Measurements from ENCODE around the gene LRRC8A.
A peak's percentile ranks its signal among the peaks of the same experiment; 100 is the strongest.

The LRRC8A gene

GRCh38 chr9:128882677-128883603 lies 1.0 kb downstream of the LRRC8A start:
- TF ChIP-seq CTCF (IDR thresholded peaks at IDR 0.05; ENCODE audit: control insufficient read depth, extremely low read depth, insufficient read depth): no peak
- H3K4me3 ChIP-seq (ENCODE audit: low read depth, low read length): peak overlapping the region; percentile 97
- DNase-seq (ENCODE audit: low read depth): no peak

DNA sequence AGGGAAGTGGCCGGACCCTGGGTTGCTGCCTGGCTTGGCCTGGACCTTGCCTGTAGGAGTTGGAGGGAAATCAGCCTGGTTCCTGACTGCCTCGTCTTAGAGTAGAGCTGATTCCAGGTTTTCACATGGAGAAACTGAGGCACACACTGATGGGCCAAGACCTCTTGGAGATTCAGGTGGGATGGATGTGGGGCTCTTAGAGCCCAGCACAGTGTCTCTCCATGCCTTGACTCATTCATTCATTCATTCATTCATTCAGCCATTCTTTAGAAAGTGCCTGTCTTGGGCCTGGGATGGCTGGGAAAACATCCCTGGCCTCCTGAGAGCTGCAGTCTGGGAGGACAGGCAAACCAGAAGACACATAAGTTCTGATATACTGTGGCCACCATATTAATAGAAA lies 2.2 kb downstream of the LRRC8A start:
- H3K4me3 ChIP-seq (ENCODE audit: low read depth, low read length): no peak overlapping the region
- DNase-seq (ENCODE audit: low read depth): no peak
- TF ChIP-seq CTCF (IDR thresholded peaks at IDR 0.05; ENCODE audit: control insufficient read depth, extremely low read depth, insufficient read depth): no peak

DNA sequence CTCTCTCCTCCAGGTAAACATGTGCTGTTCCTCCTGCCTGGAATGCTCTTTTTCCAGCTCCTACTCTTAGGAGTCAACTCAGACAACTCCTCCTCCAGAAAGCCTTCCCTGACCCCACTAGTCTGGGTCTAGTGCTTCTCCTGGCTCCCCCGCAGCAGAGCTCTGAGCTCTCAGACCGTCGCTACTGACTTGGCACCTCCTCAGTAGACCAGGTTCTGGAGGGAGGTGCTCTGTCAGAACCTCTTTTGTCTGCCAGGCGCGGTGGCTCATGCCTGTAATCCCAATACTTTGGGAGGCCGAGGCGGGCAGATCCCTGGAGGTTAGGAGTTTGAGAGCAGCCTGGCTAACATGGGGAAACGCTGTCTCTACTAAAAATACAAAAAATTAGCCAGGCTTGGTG lies 3.4 kb downstream of the LRRC8A start:
- no peak for TF ChIP-seq CTCF (IDR thresholded peaks at IDR 0.05; ENCODE audit: control insufficient read depth, extremely low read depth, insufficient read depth)
- DNase-seq (ENCODE audit: low read depth): no peak
- no peak overlapping the region for H3K4me3 ChIP-seq (ENCODE audit: low read depth, low read length)

GRCh38 chr9:128885798-128886197 lies 3.9 kb downstream of the LRRC8A start:
- DNase-seq (ENCODE audit: low read depth): no peak
- TF ChIP-seq CTCF (IDR thresholded peaks at IDR 0.05; ENCODE audit: control insufficient read depth, extremely low read depth, insufficient read depth): no peak
- no peak overlapping the region for H3K4me3 ChIP-seq (ENCODE audit: low read depth, low read length)

- TF ChIP-seq CTCF (IDR thresholded peaks at IDR 0.05; ENCODE audit: control insufficient read depth, extremely low read depth, insufficient read depth): no peak
- H3K4me3 ChIP-seq (ENCODE audit: low read depth, low read length): no peak overlapping the region
- no peak for DNase-seq (ENCODE audit: low read depth)
Observed at GRCh38 chr9:128886211-128886891, 4.4 kb downstream of the LRRC8A start.

- H3K4me3 ChIP-seq (ENCODE audit: low read depth, low read length): no peak overlapping the region
- no peak for DNase-seq (ENCODE audit: low read depth)
- no peak for TF ChIP-seq CTCF (IDR thresholded peaks at IDR 0.05; ENCODE audit: control insufficient read depth, extremely low read depth, insufficient read depth)
Observed at GRCh38 chr9:128887049-128887448, 5.1 kb downstream of the LRRC8A start.
